ENCODE results near the gene CCDC170. TPM values are rescaled to one million over a fixed set of nuclear protein-coding genes. Genes with fewer than 3 reads are reported as not detected.

Gene CCDC170
- total RNA-seq, 4 donors from 2014 or later, result 0.22 to 1.1 (median 1.1) TPM; not detected in 1

- no peak overlapping the region for H3K4me3 ChIP-seq (ENCODE audit: low read depth, poor library complexity, severe bottlenecking)
- TF ChIP-seq POLR2A (IDR thresholded peaks at IDR 0.05) (no peak), CTCF (IDR thresholded peaks at IDR 0.05) (no peak)
- no peak for DNase-seq (ENCODE audit: low spot score in 2 of 2)
- 93 to 95% methylated on average over 2 of the region's 2 CpGs for WGBS, 2 donors
- intact Hi-C loops (cut with DNase I; ENCODE audit: low total_unique reads), result no loop called here
These were observed 169.7 kb downstream of the CCDC170 start for GRCh38 chr6:151663559-151663958.

- no peak for TF ChIP-seq POLR2A (IDR thresholded peaks at IDR 0.05)
- no peak for TF ChIP-seq CTCF (IDR thresholded peaks at IDR 0.05)
- DNase-seq (ENCODE audit: low spot score in 2 of 2), result no peak
- intact Hi-C loops (cut with DNase I; ENCODE audit: low total_unique reads), result no loop called here
- WGBS, 2 donors, result 63 to 72% methylated on average over 5 of the region's 5 CpGs
- H3K4me3 ChIP-seq (ENCODE audit: low read depth, poor library complexity, severe bottlenecking), result no peak overlapping the region
These were observed 170.6 kb downstream of the CCDC170 start for GRCh38 chr6:151664390-151664789.

- 55 to 66% methylated on average over 7 of the region's 7 CpGs for WGBS, 2 donors
- TF ChIP-seq POLR2A (IDR thresholded peaks at IDR 0.05) (no peak), CTCF (IDR thresholded peaks at IDR 0.05) (no peak)
- intact Hi-C loops (cut with DNase I; ENCODE audit: low total_unique reads), result no loop called here
- no peak overlapping the region for H3K4me3 ChIP-seq (ENCODE audit: low read depth, poor library complexity, severe bottlenecking)
- DNase-seq (ENCODE audit: low spot score in 2 of 2), result no peak
These were observed 171.5 kb downstream of the CCDC170 start for GRCh38 chr6:151665329-151665728.

- intact Hi-C loops (cut with DNase I; ENCODE audit: low total_unique reads), result no loop called here
- TF ChIP-seq POLR2A (IDR thresholded peaks at IDR 0.05) (no peak), CTCF (IDR thresholded peaks at IDR 0.05) (no peak)
- no peak overlapping the region for H3K4me3 ChIP-seq (ENCODE audit: low read depth, poor library complexity, severe bottlenecking)
- 54 to 55% methylated on average over 2 of the region's 2 CpGs for WGBS, 2 donors
- DNase-seq (ENCODE audit: low spot score in 2 of 2), result no peak
These were observed 172.7 kb downstream of the CCDC170 start for GRCh38 chr6:151666526-151666925.

- DNase-seq (ENCODE audit: low spot score in 2 of 2), result no peak
- no peak for TF ChIP-seq CTCF (IDR thresholded peaks at IDR 0.05)
- no peak for TF ChIP-seq POLR2A (IDR thresholded peaks at IDR 0.05)
- no peak overlapping the region for H3K4me3 ChIP-seq (ENCODE audit: low read depth, poor library complexity, severe bottlenecking)
- 83 to 84% methylated on average over 3 of the region's 3 CpGs for WGBS, 2 donors
- intact Hi-C loops (cut with DNase I; ENCODE audit: low total_unique reads), result no loop called here
These were observed 175.4 kb downstream of the CCDC170 start for GRCh38 chr6:151669208-151669560.

- no peak overlapping the region for H3K4me3 ChIP-seq (ENCODE audit: low read depth, poor library complexity, severe bottlenecking)
- no peak for DNase-seq (ENCODE audit: low spot score in 2 of 2)
- intact Hi-C loops (cut with DNase I; ENCODE audit: low total_unique reads), result no loop called here
- TF ChIP-seq CTCF (IDR thresholded peaks at IDR 0.05), result no peak
- no peak for TF ChIP-seq POLR2A (IDR thresholded peaks at IDR 0.05)
- WGBS, 2 donors, result 90% methylated on average over 8 of the region's 8 CpGs
These were observed 176.3 kb downstream of the CCDC170 start for GRCh38 chr6:151670116-151670515.

Data from lower leg skin (tissue), 4 donors.